Tongue (tissue), 2 donors: ENCODE measurements around the gene WDR86. TPM values are rescaled to one million over a fixed set of nuclear protein-coding genes. Genes with fewer than 3 reads are reported as not detected.

ENCODE experiments used
- DNase-seq: peaks from one replicate; pipeline ENCODE4 v3.0.0-alpha.2; 2015
- total RNA-seq: library from RNA; depleted of rRNA; stranded (reverse); fragments of >200 nt; gene quantifications from one replicate; pipeline ENCODE4 v1.2.3, GENCODE V29; 2014

The WDR86 gene
- total RNA-seq, 1 donor from 2014 or later = 13.1 TPM

DNA sequence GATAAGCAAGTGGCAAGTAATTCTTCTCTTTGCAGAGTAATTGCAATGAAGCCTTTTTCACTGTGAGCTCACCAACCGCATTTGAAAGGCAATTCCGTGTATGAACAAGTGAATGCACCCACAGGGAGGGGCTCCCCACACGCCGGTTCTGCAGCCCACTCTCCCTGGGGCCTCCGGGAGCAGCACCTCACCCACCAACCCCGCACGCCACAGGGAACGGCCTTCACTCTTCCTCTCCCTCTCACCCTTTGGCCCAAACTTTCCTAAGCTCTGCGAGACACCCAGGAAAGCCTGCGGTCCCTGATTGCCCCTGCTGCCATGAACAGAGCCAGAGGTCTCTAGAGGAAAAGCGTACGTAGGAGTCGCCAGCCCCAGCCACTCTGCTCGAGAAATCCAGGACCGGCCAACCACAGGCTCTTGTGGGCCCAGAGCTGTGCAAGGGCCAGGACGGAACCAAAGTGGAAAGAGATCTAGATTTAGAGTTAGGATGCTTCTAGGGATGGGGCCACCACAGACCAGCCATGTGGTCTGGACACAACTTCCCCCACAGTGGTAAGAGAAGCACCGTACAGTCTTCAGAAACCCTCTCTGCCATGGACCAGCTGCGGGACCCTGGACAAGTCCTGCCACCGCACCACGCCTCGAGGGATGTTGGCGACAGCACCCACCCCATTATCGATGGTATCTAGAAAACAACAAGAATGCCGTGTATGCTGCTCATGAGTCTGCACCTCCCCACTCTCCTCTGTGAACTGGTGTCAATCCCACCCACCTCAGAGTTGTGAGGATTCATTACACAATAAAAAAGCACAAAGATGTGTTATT lies 3.6 kb downstream of the WDR86 start:
- DNase-seq = no peak

DNA sequence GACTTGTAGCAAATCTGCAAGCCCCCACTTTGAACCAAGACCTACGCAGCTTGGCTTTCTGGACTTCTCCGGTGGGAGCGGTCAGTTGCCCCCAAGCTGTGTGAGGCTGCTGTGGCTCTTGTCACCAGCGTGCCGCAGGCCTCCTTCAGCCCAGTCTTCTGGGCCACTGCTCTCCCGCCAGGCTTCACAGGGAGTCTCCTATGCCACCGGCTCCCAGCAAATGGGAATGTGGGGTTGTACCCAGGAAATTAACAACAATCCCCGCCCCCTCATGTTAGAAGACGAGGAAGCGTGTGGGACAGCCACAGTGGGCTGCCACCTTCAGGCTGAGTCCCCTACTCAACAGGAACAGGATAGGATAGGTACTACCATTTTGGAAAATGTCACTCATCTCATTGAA lies 4.2 kb downstream of the WDR86 start:
- DNase-seq = no peak

DNA sequence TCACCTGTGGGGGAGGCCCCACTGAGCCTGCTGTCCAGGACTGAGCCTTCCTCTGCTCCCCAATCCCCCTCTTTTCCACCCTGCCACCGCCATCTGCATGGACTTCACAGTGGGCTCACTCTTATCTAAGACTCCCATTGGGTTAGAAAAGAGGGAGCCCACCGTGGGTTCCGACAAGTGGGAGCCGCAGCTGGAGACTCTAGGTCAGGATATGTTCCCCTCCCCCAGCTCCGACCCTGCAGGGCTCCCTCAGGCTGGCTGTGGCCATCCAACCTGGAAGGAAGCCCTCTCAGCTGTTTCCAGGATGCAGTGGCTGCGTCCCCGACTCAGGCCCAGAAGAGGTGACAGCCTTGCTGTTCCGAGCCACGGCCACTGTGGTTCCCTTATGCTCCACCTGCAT lies 4.8 kb downstream of the WDR86 start:
- DNase-seq = no peak

DNA sequence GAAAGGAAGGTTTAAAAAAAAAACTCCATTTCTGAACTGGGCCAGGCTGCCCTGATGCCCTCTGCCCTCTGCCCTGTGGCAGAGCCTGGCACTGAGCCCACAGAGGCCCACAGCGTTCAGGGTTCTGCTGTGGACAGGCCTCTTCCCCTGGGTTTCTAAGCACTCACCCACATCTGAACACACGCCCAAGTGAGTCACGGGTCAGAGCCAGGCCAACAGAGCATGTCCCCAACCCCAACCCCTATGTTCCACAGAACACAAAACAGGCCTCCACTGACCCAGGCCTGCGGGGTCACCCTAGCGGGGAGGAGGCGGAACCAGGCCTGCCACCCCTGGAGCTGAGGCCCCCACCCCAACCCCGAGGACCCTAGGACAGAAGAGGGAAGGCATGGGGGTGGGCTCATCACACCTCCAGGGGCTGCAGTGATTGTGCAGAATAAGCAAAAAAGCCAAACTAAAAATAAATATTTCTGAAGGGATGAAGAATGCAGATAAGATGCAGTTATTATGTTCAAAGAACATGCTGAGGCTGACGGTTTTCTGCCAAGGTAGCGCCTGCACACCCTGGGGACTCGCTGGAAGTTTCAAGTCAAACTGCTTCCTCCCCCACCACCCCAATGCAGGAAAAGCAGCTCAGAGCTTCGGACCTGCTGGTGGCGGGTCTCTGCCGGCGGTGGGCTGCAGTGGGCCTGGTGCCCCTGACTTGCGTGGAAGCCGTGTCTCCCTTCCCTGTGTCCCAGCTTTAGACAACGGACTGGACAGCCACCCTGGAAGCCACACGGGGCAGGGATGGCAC lies 5.4 kb downstream of the WDR86 start:
- DNase-seq = no peak

DNA sequence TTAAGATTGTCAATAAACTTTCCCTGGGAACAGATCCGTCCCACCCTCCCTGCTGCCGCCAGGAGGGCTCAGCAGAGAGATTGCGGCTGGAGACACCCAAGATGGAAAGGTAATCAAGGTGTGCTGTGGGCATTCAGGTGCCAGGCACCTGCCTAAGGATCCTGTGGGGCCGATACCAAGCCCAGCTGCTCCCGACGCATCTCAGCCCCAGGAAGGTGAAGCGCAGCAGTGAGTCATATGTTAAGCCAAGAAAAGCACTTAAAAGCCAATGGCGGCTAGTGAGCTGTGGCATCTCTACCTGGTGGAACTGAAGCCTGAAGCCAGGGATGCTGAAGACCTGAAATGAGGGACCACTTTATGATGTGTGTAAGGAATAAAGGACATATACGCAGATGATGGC lies 6.1 kb downstream of the WDR86 start:
- no peak for DNase-seq

GRCh38 chr7:151402029-151402835 lies 7.6 kb downstream of the WDR86 start:
- DNase-seq = no peak

GRCh38 chr7:151400626-151401315 lies 9.1 kb downstream of the WDR86 start:
- DNase-seq = no peak

DNA sequence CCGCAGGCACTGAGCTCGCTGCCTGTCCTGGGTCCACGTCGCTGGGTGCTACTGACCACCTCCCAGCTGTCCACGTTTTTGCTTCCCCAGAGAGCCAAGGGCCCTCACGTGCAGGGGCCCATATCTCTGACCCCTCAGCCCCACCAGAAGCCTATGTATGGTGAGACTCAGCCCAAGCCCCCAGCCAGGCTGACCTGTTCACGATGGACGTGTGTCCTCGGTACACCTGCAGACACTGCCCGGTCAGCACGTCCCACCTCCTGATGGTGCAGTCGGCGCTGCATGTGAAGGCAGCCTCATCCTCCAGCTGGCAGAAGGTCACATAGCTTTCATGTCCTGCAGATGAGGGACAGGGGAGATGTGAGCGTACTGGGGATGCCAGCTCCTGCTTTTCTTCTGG lies 9.9 kb downstream of the WDR86 start:
- no peak for DNase-seq

GRCh38 chr7:151399305-151399601 lies 10.6 kb downstream of the WDR86 start:
- no peak for DNase-seq

GRCh38 chr7:151398446-151399304 lies 11.2 kb downstream of the WDR86 start:
- DNase-seq = no peak

- DNase-seq = no peak
Observed at GRCh38 chr7:151397026-151397425, 12.8 kb downstream of the WDR86 start.

GRCh38 chr7:151396328-151396970 lies 13.4 kb downstream of the WDR86 start:
- no peak for DNase-seq

DNA sequence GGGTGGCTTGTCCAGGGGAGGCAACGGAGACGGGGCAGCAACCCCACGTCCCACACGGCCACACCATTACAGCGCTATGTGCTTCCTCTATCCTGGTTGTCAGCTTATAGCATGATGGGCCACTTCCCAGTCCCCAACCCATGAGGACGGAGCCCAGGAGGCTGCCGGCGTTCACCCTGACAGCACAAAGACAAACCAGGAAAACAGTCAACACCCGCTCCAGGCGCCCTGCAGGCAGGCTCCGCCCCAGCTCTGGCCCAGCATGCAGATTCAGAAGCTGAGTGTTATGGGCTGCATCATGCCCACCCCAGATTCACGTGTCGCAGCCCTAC lies 14.8 kb downstream of the WDR86 start:
- DNase-seq = no peak

- no peak for DNase-seq
Observed at GRCh38 chr7:151394076-151395035, 15.5 kb downstream of the WDR86 start.

GRCh38 chr7:151393031-151393977 lies 16.5 kb downstream of the WDR86 start:
- DNase-seq = no peak

DNA sequence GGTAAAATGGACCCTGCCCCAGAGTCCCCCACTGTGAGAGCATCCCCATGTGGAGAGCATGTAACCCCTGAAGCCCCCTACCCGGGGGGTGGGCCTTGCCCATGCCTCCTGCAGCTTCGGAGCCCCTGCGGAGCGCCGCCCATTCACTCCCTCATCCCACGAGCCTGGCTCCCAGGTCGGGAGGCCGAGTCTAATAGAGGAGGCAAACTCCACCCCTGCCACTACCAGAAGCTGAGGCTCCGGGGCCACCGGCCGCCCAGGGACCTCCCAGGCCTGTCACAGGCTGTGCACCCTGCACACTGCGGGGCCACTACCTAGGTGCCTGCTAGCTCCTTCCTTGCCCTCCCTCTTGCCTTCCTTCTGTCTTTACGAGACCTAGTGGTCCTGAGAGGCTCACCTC lies 17.4 kb downstream of the WDR86 start:
- DNase-seq = no peak

- DNase-seq = no peak
Observed at GRCh38 chr7:151392002-151392401, 17.8 kb downstream of the WDR86 start.

DNA sequence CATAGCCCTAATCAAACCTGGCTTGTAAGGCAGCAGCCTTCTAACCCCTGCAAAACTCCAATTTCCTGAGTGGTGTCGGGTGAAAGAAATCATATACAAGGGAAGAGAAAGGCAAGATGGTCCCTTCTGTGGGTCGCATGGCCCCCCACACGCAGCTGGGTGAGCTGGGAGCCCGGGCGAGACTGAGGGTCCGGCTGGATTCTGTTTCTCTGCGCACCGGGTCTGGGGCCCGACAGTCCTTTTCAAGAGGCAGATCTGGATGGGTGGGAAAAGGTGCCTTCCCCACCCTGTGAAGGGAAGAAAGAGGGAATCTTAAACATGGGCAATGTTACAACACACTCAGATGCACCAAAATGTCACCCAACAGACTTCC lies 18.5 kb downstream of the WDR86 start:
- no peak for DNase-seq
